HUES64 (cell line): ENCODE data around the gene HNRNPUL2.
"Not testable (repeated sequence)": the region's sequence is repeated elsewhere in the genome, so short reads cannot be mapped to it uniquely, and the experiment has no call there.

Experiments
- H3K27ac ChIP-seq: 2 replicates; pipeline ENCODE4 v1.7.0; 2013; ENCODE audit warnings: low read depth, low read length, inconsistent platforms
- H3K27me3 ChIP-seq: 2 replicates; pipeline ENCODE4 v1.6.1; 2013; ENCODE audit warnings: mild to moderate bottlenecking, low read length; ENCODE audit not compliant: insufficient read depth
- H3K36me3 ChIP-seq: 2 replicates; pipeline ENCODE4 v1.6.1; 2013; ENCODE audit warnings: mild to moderate bottlenecking, low read length; ENCODE audit not compliant: insufficient read depth
- H3K4me1 ChIP-seq: 2 replicates; pipeline ENCODE4 v1.6.1; 2013; ENCODE audit warnings: mild to moderate bottlenecking, low read length, moderate library complexity; ENCODE audit not compliant: insufficient read depth
- H3K4me3 ChIP-seq: 2 replicates; pipeline ENCODE4 v1.5.1; 2013; ENCODE audit warnings: mild to moderate bottlenecking, low read length, moderate library complexity
- H3K9ac ChIP-seq: 2 replicates; pipeline ENCODE4 v1.6.1; 2013; ENCODE audit warnings: mild to moderate bottlenecking, low read depth, low read length
- H3K9me3 ChIP-seq: 2 replicates; pipeline ENCODE4 v1.6.1; 2013; ENCODE audit warnings: low read depth, low read length; ENCODE audit not compliant: insufficient read depth
- WGBS: fragments of 150-250, 120-280 bp; methylation state at CpG from one replicate; pipeline ENCODE4 v1.1.7; 2013; ENCODE audit warnings: missing lambda C conversion rate; 5-methylcytosine and 5-hydroxymethylcytosine counted together

The HNRNPUL2 gene

DNA sequence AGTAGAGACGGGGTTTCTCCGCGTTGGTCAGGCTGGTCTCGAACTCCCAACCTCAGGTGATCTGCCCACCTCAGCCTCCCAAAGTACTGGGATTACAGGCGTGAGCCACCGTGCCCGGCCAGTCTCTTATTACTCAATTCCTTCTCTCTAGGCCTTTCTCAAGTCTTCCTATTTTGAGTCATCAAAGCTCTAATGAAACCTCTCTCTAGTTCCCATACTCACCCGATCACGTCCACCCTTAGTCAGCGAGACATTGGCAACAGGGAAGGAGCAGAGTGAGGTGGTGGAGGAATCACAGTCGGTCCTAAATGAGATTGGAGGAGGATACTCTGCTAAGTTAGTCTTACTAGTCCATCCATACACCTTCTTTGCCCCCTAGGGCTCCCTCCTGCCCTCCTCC is 25.0 kb downstream of the HNRNPUL2 start:
- peaks cover 30% of the 10 kb centered on the region for H3K36me3 ChIP-seq
- 96% methylated on average over 8 of the region's 11 CpGs for WGBS

DNA sequence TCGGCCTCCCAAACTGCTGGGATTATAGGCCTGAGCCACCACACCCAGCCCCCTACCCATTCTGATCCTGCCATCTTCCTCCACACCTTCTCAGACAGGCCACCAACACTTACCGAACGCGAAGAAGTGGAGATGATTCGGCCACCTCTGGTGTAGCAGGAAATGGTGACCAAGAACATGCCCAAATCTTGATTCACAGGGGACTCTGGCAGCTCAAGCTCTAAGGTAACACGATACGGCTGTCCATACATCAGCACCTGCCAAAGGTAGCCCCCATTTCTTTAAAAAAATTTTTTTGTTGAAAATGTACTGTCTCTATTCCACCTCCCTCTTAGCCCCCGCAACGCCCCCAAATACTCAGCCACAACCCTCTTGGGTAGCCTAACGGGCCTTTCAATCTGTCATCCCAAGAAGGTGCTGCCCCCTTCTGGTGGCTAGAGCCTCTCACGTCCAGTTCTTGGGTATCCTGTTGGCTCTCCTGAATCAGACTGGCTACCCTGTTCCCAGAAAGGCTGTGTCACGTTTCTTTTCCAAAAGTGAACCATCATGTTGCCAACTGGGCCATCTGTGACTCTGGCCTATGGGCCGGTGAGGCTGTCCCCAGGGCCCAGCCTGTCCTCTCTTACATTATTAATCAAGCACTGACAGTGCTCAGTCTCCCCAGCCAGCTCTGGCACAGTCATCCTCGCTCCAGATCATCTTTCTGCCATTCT is 32.6 kb downstream of the HNRNPUL2 start:
- Histone ChIP-seq H3K27ac (no peak overlapping the region), H3K9me3 (no peaks in the 10 kb centered on the region), H3K4me3 (no peak overlapping the region), H3K4me1 (no peaks in the 10 kb centered on the region), H3K36me3 (peaks cover 47% of the 10 kb centered on the region), H3K27me3 (no peaks in the 10 kb centered on the region), H3K9ac (no peak overlapping the region)
- WGBS = 72% methylated on average over 14 of the region's 14 CpGs

More for the DNA sequence above, 25.0 kb downstream of the HNRNPUL2 start:
- H3K9ac ChIP-seq = no peak overlapping the region
- H3K4me3 ChIP-seq = no peak overlapping the region
- peaks cover 5% of the 10 kb centered on the region; the same call in 1 of the 2 replicates for H3K4me1 ChIP-seq
- H3K9me3 ChIP-seq = no peaks in the 10 kb centered on the region
- H3K27ac ChIP-seq = no peak overlapping the region
- H3K27me3 ChIP-seq = no peaks in the 10 kb centered on the region

DNA sequence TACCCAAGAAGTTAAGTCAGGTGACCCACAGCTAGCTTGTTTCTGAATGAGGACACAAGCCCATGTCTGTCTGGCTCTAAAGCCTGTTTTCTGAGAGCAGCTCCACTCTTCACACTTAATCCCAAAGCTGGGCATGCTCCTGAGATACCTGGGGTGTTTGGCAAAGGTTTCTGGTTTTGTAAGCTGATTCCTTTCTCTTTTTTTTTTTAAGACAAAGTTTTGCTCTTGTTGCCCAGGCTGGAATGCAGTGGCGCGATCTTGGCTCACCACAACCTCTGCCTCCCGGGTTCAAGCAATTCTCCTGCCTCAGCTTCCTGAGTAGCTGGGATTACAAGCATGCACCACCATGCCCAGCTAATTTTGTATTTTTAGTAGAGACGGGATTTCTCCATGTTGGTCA is 33.6 kb downstream of the HNRNPUL2 start:
- not testable (repeated sequence) for H3K4me3 ChIP-seq, H3K27me3 ChIP-seq, H3K9me3 ChIP-seq, H3K27ac ChIP-seq, H3K9ac ChIP-seq, H3K4me1 ChIP-seq
- WGBS = 98% methylated on average over 2 of the region's 4 CpGs
- peaks cover 47% of the 10 kb centered on the region for H3K36me3 ChIP-seq

- H3K36me3 ChIP-seq = peaks cover 44% of the 10 kb centered on the region
- no peaks in the 10 kb centered on the region for H3K27me3 ChIP-seq
- no peak within 1 kb of the TSS for H3K4me3 ChIP-seq
- no peak within 1 kb of the TSS for H3K27ac ChIP-seq
- no peak within 1 kb of the TSS; the same call in 1 of the 2 replicates for H3K9ac ChIP-seq
- WGBS = 86% methylated on average over 9 of the region's 11 CpGs
- H3K4me1 ChIP-seq = no peaks in the 10 kb centered on the region
- H3K9me3 ChIP-seq = no peaks in the 10 kb centered on the region
Observed at GRCh38 chr11:62689421-62690183, 37.7 kb downstream of the HNRNPUL2 start, which contains the start of gene LRRN4CL. TSS of gene LRRN4CL (minus strand) at chr11:62689530. CDS start at chr11:62688508, 1,022 bp downstream.

DNA sequence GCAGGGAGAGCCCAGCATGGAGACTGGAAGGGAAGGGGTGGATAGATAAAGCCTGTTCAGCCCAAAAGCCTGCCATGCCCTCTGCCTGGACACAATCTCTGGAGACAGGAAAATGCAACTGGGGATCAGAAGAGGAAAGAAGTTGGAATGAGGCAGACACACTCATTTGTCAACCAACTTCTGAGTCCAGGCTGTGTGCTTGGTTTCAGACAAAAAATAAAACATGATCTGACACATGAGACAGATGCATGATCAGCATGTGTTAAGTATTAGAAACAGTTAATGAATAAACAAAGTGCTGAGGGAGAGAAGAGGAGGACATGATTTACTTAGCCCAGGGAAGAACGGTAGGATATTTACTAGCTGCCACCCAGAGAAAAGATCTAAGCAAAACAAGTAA is 38.8 kb downstream of the HNRNPUL2 start:
- 90% methylated on average over 1 of the region's 1 CpG for WGBS
- no peaks in the 10 kb centered on the region for H3K9me3 ChIP-seq
- no peaks in the 10 kb centered on the region for H3K27me3 ChIP-seq
- no peak overlapping the region for H3K4me3 ChIP-seq
- no peaks in the 10 kb centered on the region for H3K4me1 ChIP-seq
- peaks cover 34% of the 10 kb centered on the region for H3K36me3 ChIP-seq
- H3K27ac ChIP-seq = no peak overlapping the region
- H3K9ac ChIP-seq = no peak overlapping the region

DNA sequence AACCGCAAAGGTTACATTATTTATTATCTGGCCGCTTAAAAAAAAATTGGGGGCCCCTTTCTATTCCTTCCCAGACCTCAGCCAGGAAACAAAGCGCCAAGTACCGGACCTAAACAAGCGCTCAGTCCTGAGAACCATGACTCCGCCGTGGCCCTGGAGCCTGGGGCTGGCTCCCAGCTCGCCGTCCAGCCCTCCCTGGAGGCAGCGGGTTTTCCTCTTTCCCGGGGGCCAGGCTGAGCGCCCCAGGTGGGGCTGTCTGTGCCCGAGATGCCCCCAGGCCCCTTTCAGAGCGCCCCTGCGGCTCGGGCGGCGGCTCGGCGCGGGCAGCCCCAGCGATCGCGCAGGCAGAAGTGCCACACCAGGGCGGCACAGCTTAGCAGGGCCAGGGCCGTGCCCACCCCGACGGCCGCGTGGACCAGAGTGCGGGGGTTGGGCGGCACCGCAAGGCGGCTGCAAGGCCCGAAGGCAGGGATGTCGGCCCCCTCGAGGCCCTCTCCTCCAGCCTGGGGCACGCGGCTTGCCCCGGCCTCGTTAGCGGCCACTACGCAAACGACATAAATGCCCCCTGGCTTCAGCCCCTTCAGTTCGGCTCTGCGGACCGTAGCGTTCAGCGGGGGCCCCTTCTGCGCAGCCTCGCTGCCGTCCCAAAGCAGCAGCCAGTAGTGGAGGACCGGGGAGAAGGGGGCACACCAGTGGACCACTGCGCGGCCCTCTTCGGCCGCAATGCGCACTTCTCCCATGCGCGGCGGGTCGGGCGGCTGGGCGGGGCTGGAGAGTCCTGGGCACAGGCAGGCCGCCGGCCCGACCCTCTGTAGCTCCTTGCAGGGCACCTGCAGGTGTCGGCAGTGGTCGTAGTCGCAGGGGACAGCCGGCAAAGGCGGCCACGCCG is 39.5 kb downstream of the HNRNPUL2 start:
- 94% methylated on average over 74 of the region's 74 CpGs for WGBS
- Histone ChIP-seq H3K4me3 (no peak overlapping the region), H3K9ac (no peak overlapping the region)

DNA sequence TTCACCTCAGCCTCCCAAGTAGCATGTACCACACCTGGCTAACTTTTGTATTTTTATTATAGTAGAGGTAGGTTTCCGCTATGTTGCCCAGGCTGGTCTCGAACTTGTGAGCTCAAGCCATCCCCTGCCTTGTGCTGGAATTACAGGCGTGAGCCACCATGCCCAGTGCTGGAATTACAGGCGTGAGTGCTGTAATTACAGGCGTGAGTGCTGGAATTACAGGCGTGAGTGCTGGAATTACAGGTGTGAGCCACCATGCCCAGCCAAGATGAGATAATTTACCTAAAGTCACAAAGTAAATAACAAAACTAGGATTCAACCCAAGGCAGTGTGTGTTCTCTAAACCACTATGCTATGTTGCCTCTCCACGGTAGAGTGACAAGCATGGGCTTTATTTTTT is 44.7 kb downstream of the HNRNPUL2 start:
- no peak overlapping the region for H3K27ac ChIP-seq
- peaks cover 6% of the 10 kb centered on the region; the same call in 1 of the 2 replicates for H3K4me1 ChIP-seq
- WGBS = 93% methylated on average over 7 of the region's 7 CpGs
- H3K9ac ChIP-seq = no peak overlapping the region
- H3K4me3 ChIP-seq = no peak overlapping the region
- peaks cover 5% of the 10 kb centered on the region for H3K36me3 ChIP-seq
- H3K9me3 ChIP-seq = no peaks in the 10 kb centered on the region
- H3K27me3 ChIP-seq = no peaks in the 10 kb centered on the region

More for the DNA sequence above, 39.5 kb downstream of the HNRNPUL2 start:
- Histone ChIP-seq H3K36me3 (peaks cover 27% of the 10 kb centered on the region), H3K27me3 (no peaks in the 10 kb centered on the region), H3K27ac (no peak overlapping the region), H3K9me3 (no peaks in the 10 kb centered on the region), H3K4me1 (no peaks in the 10 kb centered on the region)

- H3K4me3 ChIP-seq = no peak overlapping the region
Observed at GRCh38 chr11:62680825-62681240, 46.4 kb downstream of the HNRNPUL2 start.

DNA sequence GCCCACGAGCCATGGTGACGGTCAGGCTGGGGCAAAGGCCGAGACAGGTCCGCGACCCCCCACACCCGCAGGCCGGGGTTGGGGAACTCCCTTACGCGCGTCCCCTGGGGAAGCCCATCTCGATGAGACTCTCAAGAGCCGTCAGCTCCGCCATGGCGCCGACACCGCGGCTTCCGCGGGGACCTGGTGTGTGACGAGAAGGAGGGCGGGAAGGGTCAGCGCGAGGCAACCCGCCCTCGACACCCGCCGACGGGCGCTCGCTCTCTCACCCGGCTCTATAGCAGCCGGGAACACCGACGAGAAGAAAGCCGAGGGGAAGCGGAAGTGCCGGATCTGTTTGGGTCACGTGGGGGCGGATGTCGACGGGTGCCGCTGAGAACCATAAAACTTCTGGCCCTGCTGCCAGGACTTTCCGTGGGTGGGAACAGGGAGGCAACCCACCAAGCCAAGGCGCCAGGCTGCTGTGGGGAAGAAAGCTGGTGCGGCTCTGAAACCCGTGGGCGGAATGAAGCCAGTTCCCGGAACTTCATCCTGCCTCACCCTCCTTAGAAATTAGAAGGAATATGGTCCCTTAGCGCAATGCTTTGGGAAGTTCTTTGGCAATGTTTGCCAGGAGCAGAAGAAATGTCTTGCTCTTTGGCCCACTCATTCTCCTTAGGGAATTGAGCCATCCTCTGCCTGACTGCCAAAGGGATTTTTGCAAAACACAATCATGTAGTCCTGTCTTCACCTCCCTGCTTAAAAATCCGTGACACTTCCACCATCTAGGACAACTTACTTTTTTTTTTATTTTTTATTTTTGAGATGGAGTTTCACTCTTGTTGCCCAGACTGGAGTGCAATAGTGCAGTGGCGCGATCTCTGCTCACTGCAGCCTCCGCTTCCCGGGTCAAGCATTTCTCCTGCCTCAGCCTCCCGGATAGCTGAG is 48.2 kb downstream of the HNRNPUL2 start, which contains the start of gene UBXN1:
UBXN1 (minus strand) TSS at position 304 of the 927 bp plus-strand sequence; CDS start at position 154, 150 bp downstream.
- Histone ChIP-seq H3K4me1 (peaks cover 7% of the 10 kb centered on the region; the same call in 1 of the 2 replicates), H3K27ac (peak within 1 kb of the TSS; percentile 60), H3K36me3 (peaks cover 33% of the 10 kb centered on the region), H3K27me3 (no peaks in the 10 kb centered on the region), H3K9ac (peak within 1 kb of the TSS; percentile 89), H3K9me3 (no peaks in the 10 kb centered on the region), H3K4me3 (peak within 1 kb of the TSS; percentile 96)
- 9% methylated on average over 53 of the region's 55 CpGs for WGBS

More at GRCh38 chr11:62680825-62681240, 46.4 kb downstream of the HNRNPUL2 start:
- H3K9me3 ChIP-seq = no peaks in the 10 kb centered on the region
- peaks cover 7% of the 10 kb centered on the region; the same call in 1 of the 2 replicates for H3K4me1 ChIP-seq
- H3K27me3 ChIP-seq = no peaks in the 10 kb centered on the region
- H3K36me3 ChIP-seq = peaks cover 20% of the 10 kb centered on the region
- H3K9ac ChIP-seq = peak overlapping the region; percentile 12; the same call in 1 of the 2 replicates
- WGBS = 87% methylated on average over 4 of the region's 4 CpGs
- no peak overlapping the region for H3K27ac ChIP-seq

DNA sequence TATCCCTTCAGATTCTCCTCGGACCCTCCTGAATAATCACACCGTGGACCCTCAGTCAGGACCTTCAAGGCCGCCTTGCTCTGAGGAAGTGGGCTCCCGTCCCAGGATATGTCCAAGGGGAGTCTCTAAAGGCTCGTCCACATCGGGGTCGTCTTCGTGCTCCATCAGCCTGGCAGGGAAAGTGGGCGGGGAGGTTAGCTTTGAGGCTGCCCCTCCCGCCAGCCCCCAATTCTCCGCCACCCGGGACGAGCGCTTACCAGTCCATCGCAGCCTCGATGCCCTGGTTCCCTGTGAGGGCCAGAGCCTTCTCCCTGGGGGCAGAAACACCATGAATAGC is 48.9 kb downstream of the HNRNPUL2 start:
- Histone ChIP-seq H3K4me3 (peak overlapping the region; percentile 96), H3K27ac (peak overlapping the region; percentile 60), H3K4me1 (peaks cover 7% of the 10 kb centered on the region; the same call in 1 of the 2 replicates), H3K9me3 (no peaks in the 10 kb centered on the region), H3K36me3 (peaks cover 37% of the 10 kb centered on the region), H3K9ac (peak overlapping the region; percentile 89), H3K27me3 (no peaks in the 10 kb centered on the region)
- WGBS = 7% methylated on average over 16 of the region's 16 CpGs
